ENCODE measurements around the gene PCDHA13.

DNA sequence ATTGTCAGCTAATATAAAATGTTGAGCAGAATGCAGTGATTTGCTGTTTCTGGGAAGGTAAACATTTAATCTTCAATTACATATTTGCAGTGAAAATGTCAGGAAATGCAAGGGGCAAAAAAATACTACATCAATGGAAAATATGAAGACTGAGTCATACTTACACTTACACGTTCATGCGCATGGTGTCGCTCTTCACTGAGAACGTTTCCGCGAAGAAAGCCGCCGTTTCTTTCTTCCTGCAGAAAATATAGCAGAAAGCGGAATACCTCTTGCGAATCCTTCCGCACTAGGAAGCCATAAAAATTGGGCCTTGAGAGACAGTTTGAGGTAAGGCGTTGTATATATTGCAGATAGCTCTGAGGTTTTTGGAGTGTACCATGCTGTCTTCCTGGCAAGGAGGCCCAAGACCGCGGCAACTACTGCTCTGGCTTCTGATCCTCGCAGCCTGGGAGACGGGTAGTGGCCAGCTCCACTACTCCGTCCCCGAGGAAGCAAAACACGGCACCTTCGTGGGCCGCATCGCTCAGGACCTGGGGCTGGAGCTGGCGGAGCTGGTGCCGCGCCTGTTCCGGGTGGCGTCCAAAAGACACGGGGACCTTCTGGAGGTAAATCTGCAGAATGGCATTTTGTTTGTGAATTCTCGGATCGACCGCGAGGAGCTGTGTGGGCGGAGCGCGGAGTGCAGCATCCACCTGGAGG lies at the start of gene PCDHA13:
- TF ChIP-seq, protein P1, sequence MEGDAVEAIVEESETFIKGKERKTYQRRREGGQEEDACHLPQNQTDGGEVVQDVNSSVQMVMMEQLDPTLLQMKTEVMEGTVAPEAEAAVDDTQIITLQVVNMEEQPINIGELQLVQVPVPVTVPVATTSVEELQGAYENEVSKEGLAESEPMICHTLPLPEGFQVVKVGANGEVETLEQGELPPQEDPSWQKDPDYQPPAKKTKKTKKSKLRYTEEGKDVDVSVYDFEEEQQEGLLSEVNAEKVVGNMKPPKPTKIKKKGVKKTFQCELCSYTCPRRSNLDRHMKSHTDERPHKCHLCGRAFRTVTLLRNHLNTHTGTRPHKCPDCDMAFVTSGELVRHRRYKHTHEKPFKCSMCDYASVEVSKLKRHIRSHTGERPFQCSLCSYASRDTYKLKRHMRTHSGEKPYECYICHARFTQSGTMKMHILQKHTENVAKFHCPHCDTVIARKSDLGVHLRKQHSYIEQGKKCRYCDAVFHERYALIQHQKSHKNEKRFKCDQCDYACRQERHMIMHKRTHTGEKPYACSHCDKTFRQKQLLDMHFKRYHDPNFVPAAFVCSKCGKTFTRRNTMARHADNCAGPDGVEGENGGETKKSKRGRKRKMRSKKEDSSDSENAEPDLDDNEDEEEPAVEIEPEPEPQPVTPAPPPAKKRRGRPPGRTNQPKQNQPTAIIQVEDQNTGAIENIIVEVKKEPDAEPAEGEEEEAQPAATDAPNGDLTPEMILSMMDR (IDR thresholded peaks at IDR 0.05), result no peak
- TF ChIP-seq EP300 (IDR thresholded peaks at IDR 0.05), result no peak

Measured in suprapubic skin (tissue), 3 donors.